ENCODE data around the gene CACNA2D3. TPM values are rescaled to one million over a fixed set of nuclear protein-coding genes. Genes with fewer than 3 reads are reported as not detected.

The CACNA2D3 gene
- total RNA-seq, 1 donor from 2014 or later = 1.3 TPM

GRCh38 chr3:54720604-54721003 is 598.3 kb downstream of the CACNA2D3 start:
- no peak for TF ChIP-seq CTCF (conservative IDR thresholded peaks at IDR 0.05; ENCODE audit: low read depth, low read length)
- DNase-seq (ENCODE audit: low read depth) = no peak
- H3K4me3 ChIP-seq (ENCODE audit: low read depth, low read length) = no peak overlapping the region

GRCh38 chr3:54731732-54732445 is 609.5 kb downstream of the CACNA2D3 start:
- no peak overlapping the region for H3K4me3 ChIP-seq (ENCODE audit: low read depth, low read length)
- TF ChIP-seq CTCF (conservative IDR thresholded peaks at IDR 0.05; ENCODE audit: low read depth, low read length) = no peak
- no peak for DNase-seq (ENCODE audit: low read depth)

GRCh38 chr3:54733106-54734006 is 611.0 kb downstream of the CACNA2D3 start:
- H3K4me3 ChIP-seq (ENCODE audit: low read depth, low read length) = no peak overlapping the region
- TF ChIP-seq CTCF (conservative IDR thresholded peaks at IDR 0.05; ENCODE audit: low read depth, low read length) = no peak
- no peak for DNase-seq (ENCODE audit: low read depth)

GRCh38 chr3:54736459-54736858 is 614.1 kb downstream of the CACNA2D3 start:
- H3K4me3 ChIP-seq (ENCODE audit: low read depth, low read length) = no peak overlapping the region
- no peak for TF ChIP-seq CTCF (conservative IDR thresholded peaks at IDR 0.05; ENCODE audit: low read depth, low read length)
- no peak for DNase-seq (ENCODE audit: low read depth)

- no peak overlapping the region for H3K4me3 ChIP-seq (ENCODE audit: low read depth, low read length)
- TF ChIP-seq CTCF (conservative IDR thresholded peaks at IDR 0.05; ENCODE audit: low read depth, low read length) = no peak
- DNase-seq (ENCODE audit: low read depth) = no peak
These were observed 621.4 kb downstream of the CACNA2D3 start for GRCh38 chr3:54743755-54744154.

GRCh38 chr3:54744291-54744690 is 621.9 kb downstream of the CACNA2D3 start:
- DNase-seq (ENCODE audit: low read depth) = no peak

More at GRCh38 chr3:54744291-54744690, 621.9 kb downstream of the CACNA2D3 start:
- no peak overlapping the region for H3K4me3 ChIP-seq (ENCODE audit: low read depth, low read length)
- TF ChIP-seq CTCF (conservative IDR thresholded peaks at IDR 0.05; ENCODE audit: low read depth, low read length) = no peak

All from epithelial cell of proximal tubule (primary cell).